HEK293 (cell line): ENCODE results near the gene CHST14.
A peak's percentile ranks its signal among the peaks of the same experiment; 100 is the strongest.

Source experiments
- CTCF ChIA-PET: fragments of 350-600 bp; formaldehyde crosslinking; extraction: SDS; loops from one replicate; lab custom pipeline; 2021; ENCODE audit warnings: antibody characterized with exemption; lab: Yijun Ruan, JAX
- POLR2A ChIA-PET: fragments of 300-600 bp; formaldehyde crosslinking; extraction: SDS; loops from one replicate; lab custom pipeline; 2020; ENCODE audit warnings: antibody characterized with exemption, inconsistent platforms; lab: Yijun Ruan, JAX
- H3K27ac ChIP-seq: fragments of 200-500 bp; sonication (Bioruptor generic); 2 replicates; pipeline ENCODE4 v1.5.1; 2014; ENCODE audit warnings: low read depth, low read length, control low read depth, inconsistent platforms; ENCODE audit errors: extremely low read depth
- H3K36me3 ChIP-seq, 2 experiments: fragments of 200-500 bp in 1 of 2; sonication (Bioruptor generic) in 1 of 2; 1 replicate in 1 of 2; 2 replicates in 1 of 2; pipeline ENCODE4 v1.5.1; 2014 to 2017; ENCODE audit warnings: inconsistent platforms in 2 of 2, low read length in 2 of 2; ENCODE audit not compliant: control insufficient read depth in 2 of 2, insufficient read depth in 1 of 2
- H3K4me1 ChIP-seq: fragments of 200-500 bp; sonication (Bioruptor generic); 2 replicates; pipeline ENCODE4 v1.5.1; 2014; ENCODE audit warnings: mild to moderate bottlenecking, low read length, inconsistent platforms; ENCODE audit not compliant: control insufficient read depth, insufficient read depth
- H3K4me3 ChIP-seq: 2 replicates; pipeline ENCODE4 v1.5.1; 2011; ENCODE audit warnings: low read depth, mild to moderate bottlenecking, control low read depth, low read length, moderate library complexity
- H3K9me3 ChIP-seq: fragments of 200-500 bp; sonication (Bioruptor generic); 2 replicates; pipeline ENCODE4 v1.5.1; 2014; ENCODE audit warnings: low read depth, low read length, inconsistent platforms; ENCODE audit not compliant: control insufficient read depth, insufficient read depth
- GLIS2 ChIP-seq: fragments of 450-650 bp; formaldehyde crosslinking; IDR thresholded peaks from 2 replicates; pipeline ENCODE4 v1.5.1; 2016; ENCODE audit warnings: missing biosample characterization, missing genetic modification characterization
- HOXC10 ChIP-seq: sonication (generic); formaldehyde crosslinking; IDR thresholded peaks from 2 replicates; pipeline ENCODE4 v1.8.1; 2023; ENCODE audit warnings: mild to moderate bottlenecking, missing genetic modification reagents
- OSR2 ChIP-seq: fragments of 450-650 bp; formaldehyde crosslinking; IDR thresholded peaks from 2 replicates; pipeline ENCODE4 v1.5.1; 2016; ENCODE audit warnings: missing biosample characterization, missing genetic modification characterization
- SP7 ChIP-seq: fragments of 450-650 bp; formaldehyde crosslinking; IDR thresholded peaks from 2 replicates; pipeline ENCODE4 v1.5.1; 2016; ENCODE audit warnings: missing biosample characterization, missing genetic modification characterization
- ZBTB10 ChIP-seq: fragments of 450-650 bp; formaldehyde crosslinking; IDR thresholded peaks from 2 replicates; pipeline ENCODE4 v1.5.1; 2016; ENCODE audit warnings: missing biosample characterization, missing genetic modification characterization
- ZIC2 ChIP-seq: fragments of 450-650 bp; formaldehyde crosslinking; IDR thresholded peaks from 2 replicates; pipeline ENCODE4 v1.5.1; 2016; ENCODE audit warnings: missing biosample characterization, missing genetic modification characterization
- ZNF140 ChIP-seq: fragments of 450-650 bp; formaldehyde crosslinking; IDR thresholded peaks from 2 replicates; pipeline ENCODE4 v1.5.1; 2016; ENCODE audit warnings: missing biosample characterization, missing genetic modification characterization
- ZNF324 ChIP-seq: fragments of 450-650 bp; formaldehyde crosslinking; IDR thresholded peaks from 2 replicates; pipeline ENCODE4 v1.5.1; 2016; ENCODE audit warnings: missing biosample characterization, missing genetic modification characterization
- ZNF350 ChIP-seq: fragments of 450-650 bp; formaldehyde crosslinking; IDR thresholded peaks from 2 replicates; pipeline ENCODE4 v1.5.0; 2017; ENCODE audit warnings: missing biosample characterization, mild to moderate bottlenecking, missing genetic modification characterization
- ZNF404 ChIP-seq: fragments of 450-650 bp; formaldehyde crosslinking; IDR thresholded peaks from 2 replicates; pipeline ENCODE4 v1.5.1; 2017; ENCODE audit warnings: missing biosample characterization, missing genetic modification characterization
- ZNF48 ChIP-seq: fragments of 450-650 bp; formaldehyde crosslinking; IDR thresholded peaks from 2 replicates; pipeline ENCODE4 v1.5.1; 2016; ENCODE audit warnings: missing biosample characterization, missing genetic modification characterization
- ZNF510 ChIP-seq: fragments of 450-650 bp; formaldehyde crosslinking; IDR thresholded peaks from 2 replicates; pipeline ENCODE4 v1.5.1; 2018; ENCODE audit warnings: mild to moderate bottlenecking, missing genetic modification characterization, missing biosample characterization; ENCODE audit not compliant: insufficient replicate concordance
- ZNF521 ChIP-seq: fragments of 450-650 bp; formaldehyde crosslinking; IDR thresholded peaks from 2 replicates; pipeline ENCODE4 v1.5.1; 2017; ENCODE audit warnings: missing biosample characterization, mild to moderate bottlenecking, missing genetic modification characterization
- ZNF585B ChIP-seq: fragments of 450-650 bp; formaldehyde crosslinking; IDR thresholded peaks from 2 replicates; pipeline ENCODE4 v1.5.1; 2016; ENCODE audit warnings: missing biosample characterization, missing genetic modification characterization
- ZNF596 ChIP-seq: fragments of 450-650 bp; IDR thresholded peaks from 2 replicates; pipeline ENCODE4 v1.5.0; 2018; ENCODE audit warnings: missing biosample characterization, mild to moderate bottlenecking, missing genetic modification characterization, moderate library complexity
- ZNF610 ChIP-seq: fragments of 450-650 bp; formaldehyde crosslinking; IDR thresholded peaks from 2 replicates; pipeline ENCODE4 v1.5.1; 2016; ENCODE audit warnings: missing biosample characterization, missing genetic modification characterization, borderline replicate concordance
- ZNF621 ChIP-seq: fragments of 450-650 bp; formaldehyde crosslinking; IDR thresholded peaks from 2 replicates; pipeline ENCODE4 v1.5.1; 2017; ENCODE audit warnings: missing biosample characterization, missing genetic modification characterization
- ZNF629 ChIP-seq: fragments of 450-650 bp; formaldehyde crosslinking; IDR thresholded peaks from 2 replicates; pipeline ENCODE4 v1.5.1; 2017; ENCODE audit warnings: missing biosample characterization, missing genetic modification characterization
- ZNF670 ChIP-seq: fragments of 450-650 bp; formaldehyde crosslinking; IDR thresholded peaks from 2 replicates; pipeline ENCODE4 v1.5.1; 2016; ENCODE audit warnings: missing biosample characterization, missing genetic modification characterization, low read depth
- ZNF776 ChIP-seq: fragments of 450-650 bp; formaldehyde crosslinking; IDR thresholded peaks from 2 replicates; pipeline ENCODE4 v1.5.0; 2017; ENCODE audit warnings: missing biosample characterization, missing genetic modification characterization, borderline replicate concordance
- ZNF830 ChIP-seq: fragments of 450-650 bp; IDR thresholded peaks from 2 replicates; pipeline ENCODE4 v1.5.0; 2018; ENCODE audit warnings: missing biosample characterization, missing genetic modification characterization, low read depth, mild to moderate bottlenecking, moderate library complexity
- ZNF837 ChIP-seq: fragments of 450-650 bp; formaldehyde crosslinking; IDR thresholded peaks from 2 replicates; pipeline ENCODE4 v1.5.1; 2016; ENCODE audit warnings: missing biosample characterization, missing genetic modification characterization
- TF ChIP-seq, protein P1 (sequence below): fragments of 450-650 bp; IDR thresholded peaks from 2 replicates; pipeline ENCODE4 v1.5.1; 2018; ENCODE audit warnings: missing biosample characterization, mild to moderate bottlenecking, missing genetic modification characterization
- TF ChIP-seq, protein P2 (sequence below): fragments of 450-650 bp; formaldehyde crosslinking; IDR thresholded peaks from 2 replicates; pipeline ENCODE4 v1.5.1; 2016; ENCODE audit warnings: missing biosample characterization, missing genetic modification characterization
- TF ChIP-seq, protein P3 (sequence below): fragments of 450-650 bp; formaldehyde crosslinking; IDR thresholded peaks from 2 replicates; pipeline ENCODE4 v1.5.1; 2016; ENCODE audit warnings: missing biosample characterization, missing genetic modification characterization, low read depth
- TF ChIP-seq, protein P4 (sequence below): fragments of 450-650 bp; formaldehyde crosslinking; IDR thresholded peaks from 2 replicates; pipeline ENCODE4 v1.5.1; 2016; ENCODE audit warnings: missing biosample characterization, missing genetic modification characterization

The CHST14 gene

GRCh38 chr15:40501487-40501886, 30.7 kb downstream of the CHST14 start:
- H3K36me3 ChIP-seq, result no peaks in the 10 kb centered on the region
- no peak for TF ChIP-seq ZNF629 (tag by site-specific recombination)
- TF ChIP-seq, protein P1, sequence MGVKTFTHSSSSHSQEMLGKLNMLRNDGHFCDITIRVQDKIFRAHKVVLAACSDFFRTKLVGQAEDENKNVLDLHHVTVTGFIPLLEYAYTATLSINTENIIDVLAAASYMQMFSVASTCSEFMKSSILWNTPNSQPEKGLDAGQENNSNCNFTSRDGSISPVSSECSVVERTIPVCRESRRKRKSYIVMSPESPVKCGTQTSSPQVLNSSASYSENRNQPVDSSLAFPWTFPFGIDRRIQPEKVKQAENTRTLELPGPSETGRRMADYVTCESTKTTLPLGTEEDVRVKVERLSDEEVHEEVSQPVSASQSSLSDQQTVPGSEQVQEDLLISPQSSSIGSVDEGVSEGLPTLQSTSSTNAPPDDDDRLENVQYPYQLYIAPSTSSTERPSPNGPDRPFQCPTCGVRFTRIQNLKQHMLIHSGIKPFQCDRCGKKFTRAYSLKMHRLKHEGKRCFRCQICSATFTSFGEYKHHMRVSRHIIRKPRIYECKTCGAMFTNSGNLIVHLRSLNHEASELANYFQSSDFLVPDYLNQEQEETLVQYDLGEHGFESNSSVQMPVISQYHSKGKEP (tag by site-specific recombination), result no peak
- TF ChIP-seq ZBTB10 (tag by site-specific recombination), result no peak
- no peak for TF ChIP-seq ZNF404 (tag by site-specific recombination)
- no peak for TF ChIP-seq HOXC10 (CRISPR knock-in tag)
- TF ChIP-seq ZNF621 (tag by site-specific recombination), result no peak
- H3K27ac ChIP-seq, result no peak overlapping the region
- CTCF ChIA-PET, result no interaction called here
- H3K4me1 ChIP-seq, result no peaks in the 10 kb centered on the region
- POLR2A ChIA-PET, result no interaction called here
- no peak overlapping the region for H3K4me3 ChIP-seq
- no peaks in the 10 kb centered on the region for H3K9me3 ChIP-seq

DNA sequence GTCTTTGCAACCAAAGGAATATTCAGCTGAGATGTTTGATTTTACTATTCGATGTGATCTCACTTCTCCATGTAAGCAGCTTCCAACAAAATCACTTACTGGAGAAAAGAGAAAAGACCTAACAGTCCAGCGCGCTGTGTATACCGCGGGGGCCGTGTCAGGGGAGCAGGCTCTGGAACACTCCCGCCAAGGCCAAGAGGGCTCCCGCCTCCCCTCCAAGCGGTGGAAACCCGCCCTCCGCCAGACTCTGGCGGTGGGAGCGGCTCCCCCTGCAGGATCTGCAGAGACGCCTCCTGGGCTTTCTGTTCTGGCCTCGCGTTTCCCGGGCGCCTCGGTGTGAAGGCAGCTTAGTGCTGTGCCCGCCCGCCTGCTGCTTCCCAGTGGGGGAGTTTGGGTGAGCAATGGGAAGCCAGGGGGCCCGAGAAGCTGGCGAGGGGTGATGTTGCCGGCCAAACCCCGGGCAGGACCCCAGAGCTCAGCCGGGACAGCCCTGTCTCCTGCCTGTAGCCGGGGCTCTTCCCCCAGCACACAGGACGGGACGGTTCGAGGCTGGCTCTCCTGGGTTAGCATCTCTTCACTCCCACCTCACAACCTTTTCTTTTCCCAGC, 36.3 kb downstream of the CHST14 start:
- Histone ChIP-seq H3K27ac (no peak overlapping the region), H3K4me1 (no peaks in the 10 kb centered on the region; the same call in 1 of the 2 replicates), H3K4me3 (no peak overlapping the region), H3K9me3 (no peaks in the 10 kb centered on the region), H3K36me3 (no peaks in the 10 kb centered on the region)
- POLR2A ChIA-PET, result no interaction called here
- CTCF ChIA-PET, result interaction anchor here (0.6 to 1.5 kb wide), 11 partner anchors 10 to 849 kb away, joined by 3 to 6 read pairs (median 4); no protein-coding TSS in a partner anchor
- TF ChIP-seq ZNF140 (no peak), ZNF510 (tag by site-specific recombination) (no peak), ZNF830 (tag by site-specific recombination) (no peak), ZNF610 (tag by site-specific recombination) (peak; percentile 43; the same call in 1 of the 2 replicates), ZNF350 (tag by site-specific recombination) (no peak), ZNF585B (tag by site-specific recombination) (no peak), ZNF837 (tag by site-specific recombination) (no peak), ZNF596 (tag by site-specific recombination) (no peak), ZIC2 (tag by site-specific recombination) (peak; percentile 88), ZNF521 (no peak), ZNF621 (tag by site-specific recombination) (no peak), ZNF48 (tag by site-specific recombination) (no peak), SP7 (tag by site-specific recombination) (no peak), OSR2 (tag by site-specific recombination) (no peak), ZNF776 (no peak), ZNF324 (tag by site-specific recombination) (no peak), GLIS2 (peak; percentile 83), ZNF670 (tag by site-specific recombination) (no peak)
- TF ChIP-seq, protein P2, sequence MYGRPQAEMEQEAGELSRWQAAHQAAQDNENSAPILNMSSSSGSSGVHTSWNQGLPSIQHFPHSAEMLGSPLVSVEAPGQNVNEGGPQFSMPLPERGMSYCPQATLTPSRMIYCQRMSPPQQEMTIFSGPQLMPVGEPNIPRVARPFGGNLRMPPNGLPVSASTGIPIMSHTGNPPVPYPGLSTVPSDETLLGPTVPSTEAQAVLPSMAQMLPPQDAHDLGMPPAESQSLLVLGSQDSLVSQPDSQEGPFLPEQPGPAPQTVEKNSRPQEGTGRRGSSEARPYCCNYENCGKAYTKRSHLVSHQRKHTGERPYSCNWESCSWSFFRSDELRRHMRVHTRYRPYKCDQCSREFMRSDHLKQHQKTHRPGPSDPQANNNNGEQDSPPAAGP (tag by site-specific recombination), result no peak
- TF ChIP-seq, protein P3, sequence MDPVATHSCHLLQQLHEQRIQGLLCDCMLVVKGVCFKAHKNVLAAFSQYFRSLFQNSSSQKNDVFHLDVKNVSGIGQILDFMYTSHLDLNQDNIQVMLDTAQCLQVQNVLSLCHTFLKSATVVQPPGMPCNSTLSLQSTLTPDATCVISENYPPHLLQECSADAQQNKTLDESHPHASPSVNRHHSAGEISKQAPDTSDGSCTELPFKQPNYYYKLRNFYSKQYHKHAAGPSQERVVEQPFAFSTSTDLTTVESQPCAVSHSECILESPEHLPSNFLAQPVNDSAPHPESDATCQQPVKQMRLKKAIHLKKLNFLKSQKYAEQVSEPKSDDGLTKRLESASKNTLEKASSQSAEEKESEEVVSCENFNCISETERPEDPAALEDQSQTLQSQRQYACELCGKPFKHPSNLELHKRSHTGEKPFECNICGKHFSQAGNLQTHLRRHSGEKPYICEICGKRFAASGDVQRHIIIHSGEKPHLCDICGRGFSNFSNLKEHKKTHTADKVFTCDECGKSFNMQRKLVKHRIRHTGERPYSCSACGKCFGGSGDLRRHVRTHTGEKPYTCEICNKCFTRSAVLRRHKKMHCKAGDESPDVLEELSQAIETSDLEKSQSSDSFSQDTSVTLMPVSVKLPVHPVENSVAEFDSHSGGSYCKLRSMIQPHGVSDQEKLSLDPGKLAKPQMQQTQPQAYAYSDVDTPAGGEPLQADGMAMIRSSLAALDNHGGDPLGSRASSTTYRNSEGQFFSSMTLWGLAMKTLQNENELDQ (tag by site-specific recombination), result no peak
- TF ChIP-seq, protein P4, sequence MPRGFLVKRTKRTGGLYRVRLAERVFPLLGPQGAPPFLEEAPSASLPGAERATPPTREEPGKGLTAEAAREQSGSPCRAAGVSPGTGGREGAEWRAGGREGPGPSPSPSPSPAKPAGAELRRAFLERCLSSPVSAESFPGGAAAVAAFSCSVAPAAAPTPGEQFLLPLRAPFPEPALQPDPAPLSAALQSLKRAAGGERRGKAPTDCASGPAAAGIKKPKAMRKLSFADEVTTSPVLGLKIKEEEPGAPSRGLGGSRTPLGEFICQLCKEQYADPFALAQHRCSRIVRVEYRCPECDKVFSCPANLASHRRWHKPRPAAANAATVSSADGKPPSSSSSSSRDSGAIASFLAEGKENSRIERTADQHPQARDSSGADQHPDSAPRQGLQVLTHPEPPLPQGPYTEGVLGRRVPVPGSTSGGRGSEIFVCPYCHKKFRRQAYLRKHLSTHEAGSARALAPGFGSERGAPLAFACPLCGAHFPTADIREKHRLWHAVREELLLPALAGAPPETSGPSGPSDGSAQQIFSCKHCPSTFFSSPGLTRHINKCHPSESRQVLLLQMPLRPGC (tag by site-specific recombination), result no peak
